D721Med (cell line): ENCODE results near the gene GPM6B.
A peak's percentile ranks its signal among the peaks of the same experiment; 100 is the strongest.

ENCODE experiments used
- DNase-seq: peaks from one replicate; pipeline ENCODE4 v3.0.0; 2011; ENCODE audit warnings: low spot score; ENCODE audit not compliant: insufficient read length
- FAIRE-seq: peaks from 2 replicates; lab custom pipeline; 2011; peaks lifted over from hg19 to GRCh38; lab: Jason Lieb, UNC
- CTCF ChIP-seq: IDR thresholded peaks from 2 replicates; pipeline ENCODE4 v1.5.1; 2012; ENCODE audit warnings: mild to moderate bottlenecking, control low read depth; ENCODE audit not compliant: insufficient read depth; ENCODE audit errors: missing control alignments

GPM6B gene

GRCh38 chrX:13774696-13775095 lies 42.2 kb downstream of the GPM6B start:
- peak; percentile 96 for FAIRE-seq
- no peak for DNase-seq
- TF ChIP-seq CTCF: no peak

DNA sequence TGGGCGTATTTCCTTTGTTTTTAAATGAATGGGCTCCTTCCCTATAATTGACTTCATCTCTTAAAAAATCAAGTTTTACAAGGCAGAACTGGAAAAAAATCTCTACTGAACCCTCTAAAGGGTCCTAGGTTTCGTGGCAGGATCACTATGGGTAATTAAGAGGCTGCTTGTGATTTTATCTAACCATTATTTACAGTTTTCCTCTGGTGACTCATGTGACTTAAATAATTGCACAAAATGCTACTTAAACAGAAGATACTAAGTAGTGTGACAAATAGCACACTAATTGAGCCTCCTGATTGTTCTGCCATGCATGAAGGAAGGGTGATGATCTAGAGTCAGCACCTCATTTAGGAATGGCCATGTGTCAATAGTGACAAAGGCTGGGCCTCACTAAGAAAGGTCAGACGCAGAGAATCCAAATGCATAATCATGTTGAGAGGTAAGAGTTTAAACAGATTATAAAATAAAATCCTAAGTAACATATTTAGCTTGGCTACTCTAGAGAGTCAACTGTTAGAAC lies 46.8 kb downstream of the GPM6B start:
- FAIRE-seq (peak; percentile 70), DNase-seq (no peak)
- TF ChIP-seq CTCF: no peak

GRCh38 chrX:13768939-13769338 lies 48.0 kb downstream of the GPM6B start:
- TF ChIP-seq CTCF: no peak
- DNase-seq (no peak), FAIRE-seq (no peak)

DNA sequence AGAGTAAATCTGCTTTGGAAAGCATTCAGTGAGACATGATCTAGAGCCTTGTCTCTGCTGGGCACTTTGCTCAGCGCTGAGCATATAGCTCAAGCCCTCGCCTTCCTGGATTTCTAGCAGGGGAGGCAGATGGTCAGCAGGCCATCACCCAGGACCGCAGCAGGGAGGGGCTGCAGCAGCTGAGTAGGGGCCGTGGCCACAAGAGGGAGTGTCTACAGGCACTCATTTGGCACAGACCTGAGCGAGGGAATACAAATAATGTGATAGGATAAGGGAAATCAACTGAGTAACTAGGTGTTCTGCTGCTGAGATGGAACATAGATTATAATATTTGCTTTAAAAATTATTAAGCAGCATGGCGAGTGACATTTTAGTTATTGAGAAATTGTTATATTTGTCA lies 52.1 kb downstream of the GPM6B start:
- DNase-seq (no peak), FAIRE-seq (no peak)
- TF ChIP-seq CTCF: peak; percentile 23

DNA sequence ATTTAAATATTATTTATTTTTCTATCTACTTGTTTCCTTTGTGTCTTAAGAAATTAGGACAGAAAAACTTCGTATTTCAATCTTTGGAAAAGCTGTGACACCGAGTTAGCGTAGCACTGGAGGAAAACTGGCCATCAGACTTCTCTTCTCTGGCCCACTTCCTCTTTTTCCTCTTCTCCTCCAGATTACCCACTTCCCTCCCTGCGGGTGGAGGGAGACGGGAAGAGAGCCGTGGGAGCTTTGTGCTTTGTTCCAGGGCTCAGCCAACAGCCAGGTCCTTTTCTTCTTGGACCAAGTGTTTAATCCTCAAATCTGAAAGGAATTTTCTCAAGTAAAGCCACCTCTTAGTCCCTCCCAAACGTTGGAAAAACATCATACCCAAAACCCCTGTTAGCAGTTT lies 52.6 kb downstream of the GPM6B start:
- no peak for DNase-seq
- FAIRE-seq: no peak
- no peak for TF ChIP-seq CTCF

- no peak for TF ChIP-seq CTCF
- no peak for FAIRE-seq
- DNase-seq: no peak
Observed at GRCh38 chrX:13763489-13763888, 53.4 kb downstream of the GPM6B start.

DNA sequence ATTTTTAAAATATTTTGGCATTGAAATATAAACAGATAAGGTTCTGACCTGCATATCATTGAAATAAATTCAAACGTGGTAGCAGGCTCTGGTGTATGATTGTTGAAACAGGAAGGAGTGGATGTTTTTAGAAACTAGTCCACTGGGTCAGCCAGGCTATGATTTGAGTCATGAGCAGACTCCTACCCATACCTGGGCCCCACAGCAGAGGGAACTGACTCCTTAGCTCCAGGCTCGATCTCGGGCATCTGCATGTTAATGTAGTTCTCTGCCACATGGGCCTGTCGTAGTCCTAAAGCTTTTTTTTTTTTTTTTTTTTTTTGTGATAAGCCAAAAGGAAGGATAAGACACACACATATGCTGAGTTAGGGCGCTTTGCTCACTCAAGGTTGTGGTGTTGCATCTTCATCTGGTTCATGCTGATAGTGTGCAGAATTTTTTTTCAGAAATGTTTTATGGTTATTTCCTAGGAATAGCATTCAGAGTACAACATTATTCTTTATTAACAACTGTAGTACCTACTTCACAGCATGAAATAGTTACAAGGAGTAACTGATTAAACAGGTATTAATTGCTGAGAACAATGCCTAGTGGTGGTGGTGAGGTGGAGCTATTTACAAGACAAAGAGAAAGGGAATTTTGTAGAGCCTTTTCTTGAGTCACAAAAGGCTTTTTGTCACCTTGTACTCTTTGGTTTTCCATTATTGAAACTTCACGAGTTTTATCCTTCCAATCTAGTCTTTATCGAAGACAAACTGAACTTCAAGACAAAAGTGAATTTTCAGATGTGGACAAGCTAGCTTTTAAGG lies 55.1 kb downstream of the GPM6B start:
- FAIRE-seq: peak; percentile 73
- no peak for TF ChIP-seq CTCF
- DNase-seq: no peak
